Natural killer cell treated with Interleukin-12 subunit alpha and Interleukin-12 subunit beta and Interleukin-15 and Interleukin-18, amount 100 ng/mL, for 72 hours (primary cell): Measurements from ENCODE around the gene CLEC9A. TPM values are rescaled to one million over a fixed set of nuclear protein-coding genes. Genes with fewer than 3 reads are reported as not detected.

Experiments
- ATAC-seq, 2 donors: fragments of 150-1000 bp; cut with Tn5 transposase in 1 of 2; sonication (Bioruptor Pico), chemical (Tn5 transposase) in 1 of 2; 2 replicates each; pipeline ENCODE4 v1.10.0; 2021
- DNase-seq: peaks from one replicate; pipeline ENCODE4 v3.0.0; 2022; ENCODE audit warnings: low spot score
- H3K27ac Mint-ChIP-seq, 2 donors: 1 replicate in 1 of 2; 2 replicates in 1 of 2; pipeline ENCODE4 v1.8.0; 2022; ENCODE audit warnings: mixed read lengths in 2 of 2, mild to moderate bottlenecking in 1 of 2, moderate library complexity in 1 of 2
- H3K27me3 Mint-ChIP-seq, 2 donors: 1 replicate in 1 of 2; 2 replicates in 1 of 2; pipeline ENCODE4 v1.8.0; 2022; ENCODE audit warnings: mixed read lengths in 2 of 2
- H3K36me3 Mint-ChIP-seq: one replicate; pipeline ENCODE4 v1.8.0; 2022; ENCODE audit warnings: mixed read lengths
- H3K4me1 Mint-ChIP-seq, 2 donors: 1 replicate in 1 of 2; 2 replicates in 1 of 2; pipeline ENCODE4 v1.8.0; 2022; ENCODE audit warnings: low read depth in 2 of 2, mixed read lengths in 2 of 2, mild to moderate bottlenecking in 1 of 2
- H3K4me3 Mint-ChIP-seq: one replicate; pipeline ENCODE4 v1.8.0; 2022; ENCODE audit warnings: mixed read lengths
- H3K9me3 Mint-ChIP-seq: 2 replicates; pipeline ENCODE4 v1.8.0; 2022; ENCODE audit warnings: mixed read lengths
- total RNA-seq, 2 donors: library from RNA; stranded (reverse); gene quantifications; one replicate each; pipeline ENCODE4 v1.2.3, GENCODE V29; 2022

The CLEC9A gene
- total RNA-seq, 2 donors from 2014 or later = not detected

GRCh38 chr12:10031321-10031720, 839 bp downstream of the CLEC9A start:
- no peak overlapping the region for H3K4me3 Mint-ChIP-seq
- no peaks in the 10 kb centered on the region for H3K36me3 Mint-ChIP-seq

GRCh38 chr12:10031771-10032175, 1.3 kb downstream of the CLEC9A start:
- H3K36me3 Mint-ChIP-seq = no peaks in the 10 kb centered on the region
- DNase-seq (no peak), ATAC-seq (no peak)
- no peak overlapping the region for H3K4me3 Mint-ChIP-seq
- H3K4me1 Mint-ChIP-seq = peaks cover 6 to 10% of the 10 kb centered on the region in 2 donors
- H3K27me3 Mint-ChIP-seq = peaks cover 7 to 14% of the 10 kb centered on the region in 2 donors
- no peaks in the 10 kb centered on the region for H3K9me3 Mint-ChIP-seq
- no peak overlapping the region for H3K27ac Mint-ChIP-seq

More at GRCh38 chr12:10031321-10031720, 839 bp downstream of the CLEC9A start:
- peaks cover 7 to 14% of the 10 kb centered on the region in 2 donors for H3K27me3 Mint-ChIP-seq
- H3K4me1 Mint-ChIP-seq = peaks cover 1 to 6% of the 10 kb centered on the region in 2 donors
- H3K9me3 Mint-ChIP-seq = no peaks in the 10 kb centered on the region
- DNase-seq (no peak), ATAC-seq (no peak)
- H3K27ac Mint-ChIP-seq = no peak overlapping the region

- H3K9me3 Mint-ChIP-seq = no peaks in the 10 kb centered on the region
- ATAC-seq (no peak), DNase-seq (no peak)
- peaks cover 6 to 14% of the 10 kb centered on the region in 2 donors for H3K27me3 Mint-ChIP-seq
- peaks cover 7 to 15% of the 10 kb centered on the region in 2 donors for H3K4me1 Mint-ChIP-seq
- H3K4me3 Mint-ChIP-seq = no peak overlapping the region
- no peaks in the 10 kb centered on the region for H3K36me3 Mint-ChIP-seq
- H3K27ac Mint-ChIP-seq = no peak overlapping the region
Observed at GRCh38 chr12:10033783-10034545, 3.5 kb downstream of the CLEC9A start.

GRCh38 chr12:10042167-10042566, 11.7 kb downstream of the CLEC9A start:
- Mint-ChIP-seq H3K27ac (no peak overlapping the region), H3K4me3 (no peak overlapping the region), H3K9me3 (no peaks in the 10 kb centered on the region), H3K4me1 (peaks cover 0 to 3% of the 10 kb centered on the region in 2 donors), H3K27me3 (peaks cover 13 to 20% of the 10 kb centered on the region in 2 donors), H3K36me3 (no peaks in the 10 kb centered on the region)
- ATAC-seq (no peak), DNase-seq (no peak)

GRCh38 chr12:10048526-10048925, 18.0 kb downstream of the CLEC9A start:
- H3K27me3 Mint-ChIP-seq = peaks cover 11 to 27% of the 10 kb centered on the region in 2 donors
- no peak for ATAC-seq
- H3K4me1 Mint-ChIP-seq = peaks cover 7 to 13% of the 10 kb centered on the region in 2 donors

GRCh38 chr12:10052193-10052913, 21.9 kb downstream of the CLEC9A start:
- Mint-ChIP-seq H3K27me3 (peaks cover 6 to 22% of the 10 kb centered on the region in 2 donors), H3K4me3 (peak overlapping the region; percentile 50), H3K36me3 (no peaks in the 10 kb centered on the region), H3K9me3 (no peaks in the 10 kb centered on the region), H3K4me1 (peaks cover 7 to 14% of the 10 kb centered on the region in 2 donors), H3K27ac (no peak overlapping the region)
- ATAC-seq (no peak), DNase-seq (no peak)

More at GRCh38 chr12:10048526-10048925, 18.0 kb downstream of the CLEC9A start:
- H3K4me3 Mint-ChIP-seq = no peak overlapping the region
- no peak overlapping the region for H3K27ac Mint-ChIP-seq
- DNase-seq = no peak
- no peaks in the 10 kb centered on the region for H3K36me3 Mint-ChIP-seq
- no peaks in the 10 kb centered on the region for H3K9me3 Mint-ChIP-seq

GRCh38 chr12:10058387-10058786, 27.9 kb downstream of the CLEC9A start:
- no peak overlapping the region for H3K27ac Mint-ChIP-seq
- no peak overlapping the region for H3K4me3 Mint-ChIP-seq
- no peaks in the 10 kb centered on the region for H3K36me3 Mint-ChIP-seq
- peaks cover 14 to 17% of the 10 kb centered on the region in 2 donors for H3K27me3 Mint-ChIP-seq
- peaks cover 0 to 2% of the 10 kb centered on the region in 2 donors for H3K4me1 Mint-ChIP-seq
- DNase-seq (no peak), ATAC-seq (no peak)
- no peaks in the 10 kb centered on the region for H3K9me3 Mint-ChIP-seq

- H3K4me1 Mint-ChIP-seq = peaks cover 0 to 9% of the 10 kb centered on the region in 2 donors
- H3K9me3 Mint-ChIP-seq = no peaks in the 10 kb centered on the region
- H3K4me3 Mint-ChIP-seq = no peak overlapping the region
- DNase-seq = no peak
- no peaks in the 10 kb centered on the region for H3K36me3 Mint-ChIP-seq
- no peak for ATAC-seq
- H3K27me3 Mint-ChIP-seq = peaks cover 7 to 19% of the 10 kb centered on the region in 2 donors
- H3K27ac Mint-ChIP-seq = no peak overlapping the region
Observed at GRCh38 chr12:10065241-10065640, 34.8 kb downstream of the CLEC9A start.

- no peak for DNase-seq
- H3K27ac Mint-ChIP-seq = no peak overlapping the region
- peaks cover 9 to 17% of the 10 kb centered on the region in 2 donors for H3K27me3 Mint-ChIP-seq
- H3K36me3 Mint-ChIP-seq = no peaks in the 10 kb centered on the region
- no peak overlapping the region for H3K4me3 Mint-ChIP-seq
- peaks cover 0 to 9% of the 10 kb centered on the region in 2 donors for H3K4me1 Mint-ChIP-seq
- H3K9me3 Mint-ChIP-seq = no peaks in the 10 kb centered on the region
- no peak for ATAC-seq
Observed at GRCh38 chr12:10067264-10067663, 36.8 kb downstream of the CLEC9A start.

- no peak for ATAC-seq
- Mint-ChIP-seq H3K27ac (no peak overlapping the region), H3K4me3 (no peak overlapping the region), H3K4me1 (peaks cover 0 to 9% of the 10 kb centered on the region in 2 donors), H3K36me3 (no peaks in the 10 kb centered on the region), H3K27me3 (peaks cover 9 to 17% of the 10 kb centered on the region in 2 donors), H3K9me3 (no peaks in the 10 kb centered on the region)
- no peak for DNase-seq
Observed at GRCh38 chr12:10067942-10068341, 37.5 kb downstream of the CLEC9A start.

GRCh38 chr12:10068644-10069043, 38.2 kb downstream of the CLEC9A start:
- H3K36me3 Mint-ChIP-seq = no peaks in the 10 kb centered on the region
- DNase-seq = no peak
- ATAC-seq = no peak
- peaks cover 0 to 9% of the 10 kb centered on the region in 2 donors for H3K4me1 Mint-ChIP-seq
- H3K27me3 Mint-ChIP-seq = peaks cover 14 to 17% of the 10 kb centered on the region in 2 donors
- H3K9me3 Mint-ChIP-seq = no peaks in the 10 kb centered on the region
- H3K27ac Mint-ChIP-seq = no peak overlapping the region
- no peak overlapping the region for H3K4me3 Mint-ChIP-seq

GRCh38 chr12:10069099-10069498, 38.6 kb downstream of the CLEC9A start:
- Mint-ChIP-seq H3K9me3 (no peaks in the 10 kb centered on the region), H3K4me1 (peaks cover 0 to 9% of the 10 kb centered on the region in 2 donors), H3K4me3 (no peak overlapping the region), H3K27ac (no peak overlapping the region), H3K27me3 (peaks cover 14 to 17% of the 10 kb centered on the region in 2 donors), H3K36me3 (no peaks in the 10 kb centered on the region)
- no peak for ATAC-seq
- no peak for DNase-seq

- peaks cover 0 to 8% of the 10 kb centered on the region in 2 donors for H3K4me1 Mint-ChIP-seq
- H3K36me3 Mint-ChIP-seq = no peaks in the 10 kb centered on the region
- no peak overlapping the region for H3K4me3 Mint-ChIP-seq
- ATAC-seq = no peak
- no peak overlapping the region for H3K27ac Mint-ChIP-seq
- H3K27me3 Mint-ChIP-seq = peaks cover 14 to 18% of the 10 kb centered on the region in 2 donors
- no peaks in the 10 kb centered on the region for H3K9me3 Mint-ChIP-seq
- DNase-seq = no peak
Observed at GRCh38 chr12:10069976-10070375, 39.5 kb downstream of the CLEC9A start.

GRCh38 chr12:10070380-10070779, 39.9 kb downstream of the CLEC9A start:
- Mint-ChIP-seq H3K27me3 (peaks cover 14 to 20% of the 10 kb centered on the region in 2 donors), H3K4me1 (peaks cover 0 to 4% of the 10 kb centered on the region in 2 donors), H3K27ac (no peak overlapping the region), H3K9me3 (no peaks in the 10 kb centered on the region), H3K36me3 (no peaks in the 10 kb centered on the region), H3K4me3 (no peak overlapping the region)
- ATAC-seq (no peak), DNase-seq (no peak)
